NCI-H510A treated with DMSO at 0.1 percent for 48 hours (cell line): Measurements from ENCODE around the gene NFE2L2.
"Not testable (repeated sequence)": the region's sequence is repeated elsewhere in the genome, so short reads cannot be mapped to it uniquely, and the experiment has no call there.

Experiments
- DNase-seq: peaks from one replicate; lab custom pipeline; 2025; lab: John Stamatoyannopoulos, UW

Gene NFE2L2

DNA sequence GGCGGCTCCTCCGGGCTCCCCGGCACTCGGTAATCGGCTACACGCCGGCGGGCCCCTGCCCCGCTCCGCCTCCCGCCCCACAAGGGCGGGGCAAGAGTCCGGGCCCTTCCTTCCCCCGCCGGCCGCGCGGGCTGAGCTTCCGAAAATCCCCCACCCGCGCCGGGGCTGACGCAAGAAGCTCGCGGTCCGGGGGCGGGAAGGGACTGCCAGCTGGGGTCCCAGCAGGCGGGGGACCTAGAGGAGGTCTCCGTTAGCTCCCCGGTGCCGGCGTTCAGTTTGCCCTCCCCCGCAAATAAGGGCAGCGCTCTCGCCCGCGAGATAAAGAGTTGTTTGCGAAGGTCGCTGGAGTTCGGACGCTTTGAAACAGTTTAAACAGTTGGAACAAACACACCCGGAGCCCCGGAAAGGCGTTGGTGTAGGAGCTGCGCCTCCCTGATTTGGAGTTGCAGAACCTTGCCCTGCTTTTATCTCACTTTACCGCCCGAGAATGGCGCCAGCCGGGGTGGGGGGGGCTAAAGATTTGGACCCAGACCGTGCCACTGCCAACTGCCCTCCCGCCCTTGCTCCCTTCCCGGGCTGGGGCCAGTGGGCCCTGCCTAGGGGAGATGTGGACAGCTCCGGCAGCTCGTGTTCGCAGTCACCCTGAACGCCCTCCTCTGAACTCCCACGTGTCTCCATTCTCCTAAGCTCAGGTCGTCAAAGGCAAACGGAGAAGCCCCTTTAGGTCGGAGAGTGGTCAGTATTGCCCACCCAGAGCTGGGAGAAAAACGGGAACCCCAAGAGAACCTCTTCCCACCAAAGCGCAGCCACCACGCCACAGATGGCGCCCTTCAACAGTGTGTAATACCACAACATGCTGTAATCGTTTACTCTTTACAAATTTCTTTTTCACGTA lies at the start of gene NFE2L2:
NFE2L2 (minus strand) TSS at position 35 of the 895 bp plus-strand sequence. CDS start 151 bp downstream, outside the sequence.
- peak; percentile 95 for DNase-seq

DNA sequence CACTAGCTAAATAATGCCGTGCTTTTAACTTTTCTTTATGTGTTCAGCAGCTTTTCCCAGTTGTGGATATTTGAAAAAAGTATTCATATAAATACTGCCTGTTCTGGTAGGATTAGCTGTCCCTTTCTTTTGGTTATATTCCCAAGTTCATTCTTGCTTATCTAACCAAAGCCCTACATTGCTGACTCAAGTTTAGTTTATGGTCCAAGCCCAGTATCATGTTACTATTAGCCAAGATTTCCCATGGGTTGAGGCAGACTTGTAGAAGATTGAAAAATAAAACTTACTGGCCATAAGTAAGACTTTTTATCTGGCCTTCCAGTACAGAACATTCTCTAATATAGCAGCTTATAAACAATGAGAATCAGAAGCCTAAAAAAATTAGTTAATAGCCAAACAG lies 49.7 kb upstream of the NFE2L2 start:
- no peak for DNase-seq

DNA sequence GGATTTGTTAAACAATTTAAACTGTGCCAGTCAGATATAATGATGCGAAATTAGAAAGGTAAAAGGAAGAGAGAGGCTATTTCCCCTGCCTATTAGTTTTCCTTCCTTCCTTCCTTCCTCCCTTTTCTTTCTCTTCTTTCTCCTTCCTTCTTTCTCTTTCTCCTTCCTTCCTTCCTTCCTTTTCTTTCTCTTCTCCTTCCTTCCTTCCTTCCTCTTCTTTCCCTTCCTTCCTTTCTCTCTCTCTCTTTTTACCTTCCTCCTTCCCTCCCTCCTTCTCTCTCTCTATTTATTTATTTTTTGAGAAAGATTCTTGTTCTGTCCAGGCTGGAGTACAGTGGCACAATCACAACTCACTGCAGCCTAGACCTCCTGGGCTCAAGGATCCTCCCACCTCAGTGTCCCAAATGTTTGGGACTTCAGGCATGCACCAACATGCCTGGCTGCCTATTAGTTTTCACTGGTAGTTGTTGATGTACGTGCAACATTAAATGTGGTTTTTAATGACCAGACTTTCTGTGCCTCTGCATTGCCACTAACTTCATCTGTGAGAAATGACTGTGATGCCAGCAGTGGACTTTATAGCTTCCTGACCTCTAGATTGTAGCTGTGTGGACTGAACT lies 48.7 kb upstream of the NFE2L2 start:
- DNase-seq: no peak

DNA sequence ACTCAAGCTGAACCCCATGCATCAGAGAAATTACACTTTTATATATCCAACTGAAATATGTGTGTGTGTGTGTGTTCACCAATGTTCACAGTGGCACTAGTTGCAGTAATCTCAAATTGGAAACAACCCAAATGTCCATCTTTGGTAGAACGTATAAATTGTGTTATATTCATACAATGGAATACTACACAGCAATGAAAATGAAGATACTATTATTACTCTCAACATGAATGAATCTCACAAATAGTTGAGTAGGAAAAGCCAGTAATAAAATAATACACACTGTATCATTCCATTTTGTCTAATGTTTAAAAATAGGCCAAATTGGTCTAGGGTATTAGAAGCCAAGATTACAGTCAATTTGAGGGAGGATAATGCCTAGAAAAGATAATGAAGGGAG lies 48.0 kb upstream of the NFE2L2 start:
- DNase-seq: no peak

DNA sequence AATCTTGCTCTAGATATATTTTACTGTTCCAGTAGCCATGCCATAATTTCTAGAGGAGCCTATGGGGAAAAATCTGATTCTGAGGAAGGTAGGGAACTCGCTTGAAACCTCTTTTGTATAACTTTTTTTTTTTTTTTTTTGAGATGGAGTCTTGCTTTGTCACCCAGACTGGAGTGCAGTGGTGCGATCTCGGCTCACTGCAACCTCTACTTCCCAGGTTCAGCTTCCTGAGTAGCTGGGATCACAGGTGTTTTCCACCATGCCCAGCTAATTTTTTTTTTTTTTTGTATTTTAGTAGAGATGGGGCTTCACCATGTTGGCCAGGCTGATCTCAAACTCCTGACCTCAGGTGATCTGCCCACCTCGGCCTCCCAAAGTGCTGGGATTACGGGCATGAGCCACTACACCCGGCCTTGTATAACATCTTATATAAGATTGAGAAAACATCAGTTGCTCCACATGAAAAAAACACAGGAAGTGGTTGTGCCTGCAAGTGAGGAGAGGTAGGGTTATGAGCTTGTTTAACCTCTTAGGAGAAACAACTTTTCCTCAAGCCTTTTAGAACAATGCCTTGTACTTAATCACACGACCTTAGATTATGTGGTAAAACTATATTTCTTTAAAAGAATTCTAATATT lies 45.3 kb upstream of the NFE2L2 start:
- not testable (repeated sequence) for DNase-seq

DNA sequence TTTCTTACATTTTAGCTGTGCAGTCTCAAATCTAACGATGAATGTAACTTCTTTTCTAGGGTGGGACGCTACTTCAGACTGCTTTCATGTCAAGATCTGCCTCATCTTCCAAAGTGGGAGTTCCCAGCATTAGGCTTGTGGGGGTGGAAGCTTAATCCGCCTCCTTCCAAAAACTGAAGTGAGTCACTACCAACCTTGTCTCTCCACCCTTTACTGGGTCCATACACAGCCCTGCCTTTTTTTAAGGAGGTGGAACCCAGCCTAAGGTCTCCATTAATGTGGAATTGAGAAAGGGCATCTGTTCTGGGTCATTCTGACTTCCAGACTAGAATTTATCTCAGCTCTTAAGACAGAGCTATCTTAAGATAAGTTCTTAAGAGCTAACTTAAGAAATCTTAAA lies 42.0 kb upstream of the NFE2L2 start:
- no peak for DNase-seq

DNA sequence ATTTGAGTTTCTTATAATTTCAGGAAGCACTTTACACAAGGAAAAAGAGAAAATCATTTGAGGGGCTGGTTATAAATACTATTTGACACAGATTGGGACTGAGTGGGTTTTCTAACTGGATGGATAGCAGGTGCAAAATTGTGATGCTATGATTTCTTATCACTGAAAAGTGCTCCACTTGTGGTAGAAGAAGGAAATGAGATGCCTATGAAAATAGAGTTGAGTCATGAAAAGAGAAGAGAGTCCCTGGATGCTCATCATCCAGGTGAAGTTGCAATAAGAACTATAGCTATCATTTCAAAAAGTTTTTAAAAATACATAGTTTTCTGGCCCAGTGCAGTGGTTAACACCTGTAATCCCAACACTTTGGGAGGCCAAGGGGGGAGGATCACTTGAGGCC lies 39.4 kb upstream of the NFE2L2 start:
- no peak for DNase-seq

DNA sequence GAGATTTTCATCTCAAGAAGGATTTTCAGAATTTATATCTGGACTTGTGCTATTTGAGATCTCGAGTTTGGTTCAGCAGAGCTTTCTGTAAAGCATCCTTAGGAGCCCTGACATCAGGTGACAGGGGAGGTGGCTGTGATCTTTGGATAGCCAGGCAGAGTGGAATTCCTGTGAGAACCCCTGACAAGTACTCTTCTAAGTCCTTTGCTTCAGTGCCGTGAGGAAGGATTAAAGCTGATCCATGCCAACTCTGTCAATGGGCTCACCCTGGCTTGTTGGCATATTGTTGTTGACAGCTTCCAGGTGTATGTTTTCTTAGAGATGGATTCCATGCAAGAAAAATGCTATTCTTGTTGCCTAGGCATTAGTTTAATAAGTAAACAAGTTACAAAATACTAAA lies 38.0 kb upstream of the NFE2L2 start:
- no peak for DNase-seq

DNA sequence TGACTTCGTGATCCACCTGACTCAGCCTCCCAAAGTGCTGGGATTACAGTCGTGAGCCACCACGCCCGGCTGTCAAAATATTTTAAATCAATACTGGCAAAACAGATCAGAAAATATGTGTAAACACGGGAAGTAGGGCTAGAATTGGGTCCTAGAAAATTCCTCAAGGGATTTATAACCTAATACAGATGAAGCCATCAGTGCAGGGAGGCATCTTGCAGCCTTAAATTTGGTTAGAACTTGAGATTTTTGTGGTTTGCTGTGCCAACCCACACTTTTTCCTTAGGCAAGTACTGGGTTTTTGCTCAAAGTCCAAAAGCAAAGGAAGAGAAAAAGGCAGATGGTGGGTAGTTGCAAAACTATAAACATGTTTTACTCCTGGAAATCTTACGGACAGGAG lies 33.7 kb upstream of the NFE2L2 start:
- no peak for DNase-seq

DNA sequence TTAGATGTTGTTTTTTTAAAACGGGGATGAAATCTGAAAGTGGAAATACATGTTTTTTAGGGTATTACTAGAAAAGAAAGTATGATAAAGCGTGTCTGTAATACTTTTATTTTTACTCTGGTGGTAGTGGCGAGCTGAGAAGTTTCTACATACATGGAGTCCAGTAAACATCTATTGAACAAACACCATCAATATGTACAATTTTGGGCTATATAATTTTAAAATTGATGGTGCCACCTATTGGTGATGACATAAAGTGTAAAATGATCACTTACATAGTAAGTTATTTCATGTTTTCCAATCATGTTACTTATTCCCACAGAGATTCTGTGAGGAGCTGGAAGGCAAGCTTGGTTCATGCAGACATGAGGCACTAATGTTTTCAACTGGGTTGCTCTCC lies 31.5 kb upstream of the NFE2L2 start:
- no peak for DNase-seq

DNA sequence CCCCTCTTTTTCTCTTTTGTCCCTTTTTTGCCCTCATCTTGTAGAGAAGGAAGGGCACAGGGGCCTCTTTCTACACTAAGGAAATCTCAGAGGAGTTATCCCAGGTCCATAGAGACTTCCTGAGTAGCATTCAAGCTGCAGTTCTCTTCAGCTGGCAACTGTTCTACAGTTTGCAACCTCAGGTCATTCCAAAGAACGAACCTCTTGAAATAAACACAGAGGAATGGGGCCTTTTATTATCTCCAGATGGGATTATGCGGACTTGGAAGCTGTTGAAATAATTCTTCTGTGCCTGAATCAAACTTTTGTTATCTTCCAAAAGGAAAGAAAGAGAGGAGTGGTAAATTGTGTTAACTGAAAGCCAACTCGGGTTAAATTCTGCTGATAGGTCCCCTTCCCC lies 31.0 kb upstream of the NFE2L2 start:
- no peak for DNase-seq

DNA sequence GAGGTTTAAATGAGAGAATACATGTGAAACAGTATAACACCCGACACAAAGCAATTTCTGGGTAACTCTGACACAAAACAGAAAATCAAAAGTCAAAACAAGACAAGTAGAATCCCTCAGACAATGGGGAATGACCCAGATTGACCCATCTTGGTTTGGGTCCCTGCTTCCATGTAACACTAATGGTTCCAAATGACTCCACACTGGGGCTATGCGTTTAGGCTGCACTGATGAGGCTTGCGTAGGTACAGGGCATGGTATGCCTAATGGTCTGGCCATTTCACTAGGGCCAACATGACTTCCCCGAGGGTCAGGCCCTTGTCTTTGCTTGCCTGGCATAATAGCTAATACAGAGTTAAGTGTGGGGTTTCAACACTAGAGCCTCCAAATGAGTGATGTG lies 27.2 kb upstream of the NFE2L2 start:
- no peak for DNase-seq

DNA sequence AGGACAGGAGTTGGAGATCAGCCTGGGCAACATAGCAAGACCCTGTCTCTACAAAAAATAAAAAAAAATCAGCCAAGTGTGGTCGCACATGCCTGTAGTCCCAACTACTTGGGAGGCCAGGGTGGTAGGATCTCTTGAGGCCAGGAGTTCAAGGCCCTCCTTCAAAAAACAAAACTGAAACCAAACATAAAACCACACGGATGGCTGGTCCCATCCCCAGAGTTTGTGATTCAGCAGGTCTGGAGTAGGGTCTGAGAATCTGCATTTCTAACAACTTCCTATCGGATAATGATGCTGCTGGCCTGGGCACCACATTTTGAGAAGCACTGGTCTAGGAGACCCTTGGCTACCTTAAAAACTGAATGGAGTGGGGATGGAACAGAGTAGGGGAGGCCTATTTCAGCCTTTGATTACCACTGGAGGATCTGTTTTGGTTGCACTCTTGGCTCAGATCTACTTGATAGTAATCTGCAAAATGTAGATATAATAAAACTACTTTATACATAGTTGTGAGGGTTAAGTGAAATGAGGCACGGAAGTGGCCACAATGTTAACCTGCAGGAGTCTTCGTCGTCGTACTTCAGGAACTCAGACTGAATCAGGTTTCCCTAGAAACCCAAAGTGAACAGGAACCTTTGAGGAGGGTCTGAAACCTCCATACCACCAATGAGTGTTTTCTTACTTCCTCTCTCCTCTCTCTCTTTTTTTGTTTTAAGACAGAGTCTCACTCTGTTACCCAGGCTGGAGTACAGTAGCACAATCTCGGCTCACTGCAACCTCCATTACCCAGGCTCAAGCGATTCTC lies 25.5 kb upstream of the NFE2L2 start:
- no peak for DNase-seq

DNA sequence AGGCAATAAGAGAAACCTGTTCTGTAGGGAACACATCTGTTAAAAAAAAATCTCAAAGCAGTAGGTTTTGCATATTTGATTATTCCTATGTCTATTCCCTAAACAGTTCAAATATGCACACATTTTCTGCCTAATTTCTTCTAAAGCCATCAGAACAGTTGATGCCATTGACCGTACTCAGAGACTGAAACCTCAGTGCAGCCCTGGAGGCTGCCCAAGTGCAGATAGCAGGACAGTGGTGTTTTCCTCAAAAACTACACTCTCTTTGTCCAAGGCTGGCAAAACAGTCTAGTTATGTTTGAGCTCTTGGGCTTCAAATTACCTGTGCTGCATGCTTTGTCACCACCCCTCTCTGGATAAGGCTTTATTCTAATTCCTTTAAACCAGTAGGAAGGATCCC lies 23.3 kb upstream of the NFE2L2 start:
- DNase-seq: no peak

DNA sequence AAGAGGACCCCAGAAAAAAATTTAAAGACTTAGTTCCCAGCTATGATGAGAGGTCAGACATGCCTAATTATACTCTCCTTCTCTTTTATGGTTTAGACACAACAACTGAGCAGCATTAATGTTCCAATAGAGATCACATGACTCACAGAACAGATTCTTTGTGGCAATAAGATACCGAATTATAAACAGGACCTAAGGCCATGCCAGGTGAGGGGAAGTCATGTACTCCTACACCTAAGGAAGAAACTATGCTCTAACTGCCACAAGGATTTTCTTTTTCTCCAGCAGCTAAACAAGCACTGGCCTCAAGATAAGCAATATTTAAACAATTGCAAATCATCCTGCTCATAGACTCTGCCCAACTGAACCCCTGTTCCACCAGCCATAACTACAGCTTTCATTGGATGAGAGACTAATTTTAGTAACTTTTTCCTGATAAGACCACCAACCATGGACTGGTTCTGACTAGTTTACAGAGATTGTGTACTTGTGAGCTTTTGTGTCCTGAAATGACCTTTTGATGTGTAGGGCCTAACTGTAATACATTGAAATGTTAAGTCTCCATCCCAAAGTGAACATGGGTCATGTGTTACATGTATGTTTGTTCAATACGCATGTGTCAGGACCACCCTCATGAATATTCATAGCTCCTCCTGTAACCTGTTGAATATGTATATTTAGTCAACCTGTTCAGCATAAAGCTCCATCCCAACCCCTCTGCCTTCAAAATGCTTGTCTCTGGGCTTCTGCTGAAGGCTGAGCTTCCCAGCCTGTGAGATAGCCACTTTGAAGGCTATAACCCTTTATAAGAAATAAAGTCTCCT lies 21.6 kb upstream of the NFE2L2 start:
- no peak for DNase-seq

DNA sequence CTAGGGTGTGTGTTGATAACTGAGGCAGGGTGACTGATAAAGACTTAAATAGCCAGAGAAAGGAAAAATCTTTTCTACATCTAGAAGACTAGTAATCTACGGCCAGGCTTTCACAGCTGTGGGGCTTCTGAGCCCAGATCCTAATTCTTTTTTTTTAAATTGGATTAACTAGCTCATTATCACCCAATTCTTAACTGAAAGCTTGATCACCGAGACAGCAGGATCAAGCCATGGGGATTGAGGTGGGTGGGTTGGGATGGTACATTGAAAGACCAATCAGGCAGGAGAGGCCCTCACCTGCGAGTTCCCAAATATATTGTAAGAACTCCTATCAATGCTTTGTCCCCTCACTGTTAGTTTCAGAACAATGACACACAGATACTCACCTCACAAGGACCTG lies 20.0 kb upstream of the NFE2L2 start:
- DNase-seq: no peak

DNA sequence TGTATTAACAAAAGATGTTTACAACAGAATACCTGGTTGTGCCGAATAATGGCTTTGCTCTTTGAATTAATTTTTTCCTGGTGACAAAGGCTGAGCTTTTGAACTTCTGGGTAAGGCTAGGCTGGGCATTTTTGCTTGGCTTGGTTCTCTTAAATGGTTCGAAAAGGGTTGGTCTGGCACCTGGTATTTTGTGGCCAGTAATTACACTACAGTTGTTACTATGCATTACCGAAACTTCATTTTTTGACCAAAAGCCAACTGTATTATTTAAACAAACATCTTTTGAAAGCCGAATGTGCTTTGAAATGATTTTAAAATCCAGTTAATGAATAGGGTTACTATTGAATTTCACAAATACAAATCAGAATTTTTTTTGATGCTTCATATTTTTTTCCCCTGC lies 19.4 kb upstream of the NFE2L2 start:
- DNase-seq: no peak

DNA sequence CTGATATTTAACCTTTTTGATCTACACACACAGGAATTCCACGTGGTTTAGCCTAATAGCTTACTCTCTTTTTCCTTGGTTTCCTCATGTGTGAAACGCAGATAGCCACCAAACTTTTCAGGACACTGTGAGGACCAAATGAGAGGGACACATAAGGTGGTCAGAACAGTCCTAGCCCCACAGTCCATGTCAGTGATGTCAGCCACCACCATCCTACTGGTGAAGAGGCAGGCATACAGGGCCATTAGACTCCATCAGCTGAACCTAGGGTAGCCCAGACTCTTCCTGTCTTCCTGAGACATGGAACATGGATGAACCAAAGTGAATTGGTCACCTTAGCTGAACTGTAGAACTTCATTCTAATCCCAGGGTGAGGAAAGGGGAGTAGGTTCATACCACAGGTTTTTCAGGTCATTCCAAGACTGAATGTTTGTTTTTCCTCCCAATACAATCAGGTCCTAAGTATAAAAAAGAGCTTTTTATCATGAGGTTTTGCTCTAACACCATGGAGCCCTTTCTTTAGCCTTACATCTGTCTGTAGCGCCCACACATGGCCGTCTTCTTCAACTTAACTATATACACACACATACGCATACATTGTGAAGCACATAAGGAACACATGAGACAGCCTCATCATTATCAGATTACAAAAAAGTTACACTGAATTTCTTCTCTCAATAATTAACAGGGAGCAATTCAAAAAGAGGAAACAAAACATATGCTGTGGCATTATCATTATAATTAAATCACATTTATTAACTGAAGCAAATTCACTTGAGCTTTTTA lies 18.5 kb upstream of the NFE2L2 start:
- no peak for DNase-seq

DNA sequence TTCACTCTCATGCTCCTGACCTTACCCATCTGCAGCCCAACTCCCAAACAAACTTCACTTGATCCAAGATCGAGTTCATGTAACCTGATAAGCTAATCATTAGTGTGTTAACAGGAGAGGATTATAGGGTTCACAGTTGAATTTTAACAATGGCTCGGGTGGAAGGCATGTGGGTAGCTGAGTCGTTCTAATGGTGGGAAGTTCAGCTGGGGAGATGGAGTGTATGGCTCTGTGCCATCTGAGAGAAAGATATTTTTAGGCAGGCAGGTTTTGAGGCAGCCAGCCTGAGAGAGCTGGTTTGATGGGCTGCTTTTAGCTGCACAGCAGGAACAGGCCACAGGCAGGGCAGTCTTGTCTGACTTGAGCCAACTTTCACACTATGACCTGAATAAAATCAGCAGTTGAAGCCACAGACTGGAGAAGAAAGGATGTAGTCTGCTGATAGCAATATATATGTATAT lies 17.7 kb upstream of the NFE2L2 start:
- DNase-seq: no peak

DNA sequence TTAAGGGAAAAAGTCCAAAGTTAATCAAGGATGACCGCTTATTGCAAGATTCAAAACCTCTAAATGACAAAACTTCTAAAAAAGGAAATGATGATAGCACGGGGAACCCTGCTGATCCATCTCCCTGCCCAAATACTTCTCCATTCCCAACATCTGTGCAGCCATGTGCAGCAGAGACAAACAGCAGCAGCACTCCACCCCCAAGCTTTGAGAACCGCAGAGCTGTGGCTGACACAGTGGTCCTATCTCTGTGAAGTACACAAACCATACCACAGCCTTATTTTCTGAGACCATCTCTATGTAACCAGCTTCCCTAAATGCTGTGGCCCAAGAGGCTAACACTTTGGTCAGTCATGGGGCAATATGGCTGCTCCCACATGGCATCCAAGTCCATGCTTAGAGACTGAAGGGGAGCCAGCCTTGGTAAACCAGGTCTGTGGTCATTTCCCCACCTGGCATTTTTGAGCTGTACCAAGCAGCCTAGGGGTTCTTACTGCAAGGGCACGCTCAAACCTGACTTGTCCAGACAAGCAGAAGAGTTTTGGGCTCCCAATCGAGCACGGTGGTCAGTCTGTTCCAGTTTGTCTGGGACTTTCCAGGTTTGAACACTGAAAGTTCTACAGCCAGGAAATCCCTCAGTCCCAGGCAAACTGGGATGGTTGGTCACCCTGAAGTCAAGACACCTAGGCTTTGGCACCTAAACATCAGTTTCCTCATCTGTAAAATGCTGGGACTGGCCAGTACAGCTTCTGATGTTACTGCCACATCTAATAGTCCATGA lies 17.1 kb upstream of the NFE2L2 start:
- no peak for DNase-seq
